Measurements from ENCODE around the gene KATNBL1. TPM values are rescaled to one million over a fixed set of nuclear protein-coding genes. Genes with fewer than 3 reads are reported as not detected.

The KATNBL1 gene
- total and polyA plus RNA-seq, 5 donors from 2014 or later, result 25.3 to 36.3 (median 26.7) TPM

GRCh38 chr15:34111488-34111887 lies 98.4 kb downstream of the KATNBL1 start:
- H3K27ac ChIP-seq (ENCODE audit: insufficient read depth, low read length, poor library complexity, severe bottlenecking), result no peak overlapping the region
- no peaks in the 10 kb centered on the region for H3K36me3 ChIP-seq (ENCODE audit: control insufficient read depth, insufficient read depth, low read length)
- H3K4me1 ChIP-seq (ENCODE audit: control insufficient read depth, insufficient read depth, low read length, poor library complexity, severe bottlenecking), result no peaks in the 10 kb centered on the region
- Mint-ChIP-seq H3K9me3 (no peaks in the 10 kb centered on the region), H3K36me3 (no peaks in the 10 kb centered on the region), H3K4me1 (peaks cover 0 to 8% (median 3%) of the 10 kb centered on the region in 4 donors), H3K27ac (no peak overlapping the region), H3K4me3 (no peak overlapping the region), H3K27me3 (peaks cover 24% of the 10 kb centered on the region)
- no peaks in the 10 kb centered on the region for H3K27me3 ChIP-seq (ENCODE audit: control insufficient read depth, insufficient read depth, low read length)
- ATAC-seq (ENCODE audit: low read depth in 2 of 2), result no peak
- DNase-seq, result no peak
- no peak overlapping the region for H3K4me3 ChIP-seq (ENCODE audit: low read depth, low read length)
- H3K9me3 ChIP-seq (ENCODE audit: control insufficient read depth in 2 of 2, low read length in 2 of 2), result no peaks in the 10 kb centered on the region

GRCh38 chr15:34109797-34110663 lies 99.9 kb downstream of the KATNBL1 start:
- DNase-seq (peak in 2 of 3 donors; percentile 22 to 60), ATAC-seq (ENCODE audit: low read depth in 2 of 2) (peak in 1 of 2 donors; percentile 52)
- H3K9me3 Mint-ChIP-seq, result peaks cover 0 to 2% (median 0%) of the 10 kb centered on the region in 7 donors
- Histone ChIP-seq H3K9me3 (ENCODE audit: control insufficient read depth in 2 of 2, low read length in 2 of 2) (no peaks in the 10 kb centered on the region), H3K4me3 (ENCODE audit: low read depth, low read length) (no peak overlapping the region), H3K4me1 (ENCODE audit: control insufficient read depth, insufficient read depth, low read length, poor library complexity, severe bottlenecking) (no peaks in the 10 kb centered on the region), H3K27ac (ENCODE audit: insufficient read depth, low read length, poor library complexity, severe bottlenecking) (no peak overlapping the region), H3K27me3 (ENCODE audit: control insufficient read depth, insufficient read depth, low read length) (no peaks in the 10 kb centered on the region), H3K36me3 (ENCODE audit: control insufficient read depth, insufficient read depth, low read length) (no peaks in the 10 kb centered on the region)
- H3K27me3 Mint-ChIP-seq, result peaks cover 17% of the 10 kb centered on the region
- H3K36me3 Mint-ChIP-seq, result no peaks in the 10 kb centered on the region
- peaks cover 0 to 8% (median 3%) of the 10 kb centered on the region in 4 donors for H3K4me1 Mint-ChIP-seq
- H3K27ac Mint-ChIP-seq, result no peak overlapping the region
- peak overlapping the region in 2 of 4 donors; percentile 25 to 82 for H3K4me3 Mint-ChIP-seq

GRCh38 chr15:34107315-34107714 lies 102.6 kb downstream of the KATNBL1 start:
- ATAC-seq (ENCODE audit: low read depth in 2 of 2) (no peak), DNase-seq (no peak)
- no peak overlapping the region for H3K4me3 ChIP-seq (ENCODE audit: low read depth, low read length)
- no peaks in the 10 kb centered on the region for H3K27me3 Mint-ChIP-seq
- H3K36me3 ChIP-seq (ENCODE audit: control insufficient read depth, insufficient read depth, low read length), result no peaks in the 10 kb centered on the region
- no peak overlapping the region for H3K27ac Mint-ChIP-seq
- no peaks in the 10 kb centered on the region for H3K9me3 ChIP-seq (ENCODE audit: control insufficient read depth in 2 of 2, low read length in 2 of 2)
- H3K36me3 Mint-ChIP-seq, result no peaks in the 10 kb centered on the region
- H3K9me3 Mint-ChIP-seq, result peaks cover 0 to 7% (median 0%) of the 10 kb centered on the region in 7 donors
- peaks cover 8 to 13% (median 11%) of the 10 kb centered on the region in 4 donors for H3K4me1 Mint-ChIP-seq
- H3K4me1 ChIP-seq (ENCODE audit: control insufficient read depth, insufficient read depth, low read length, poor library complexity, severe bottlenecking), result peaks cover 5% of the 10 kb centered on the region
- no peak overlapping the region for H3K27ac ChIP-seq (ENCODE audit: insufficient read depth, low read length, poor library complexity, severe bottlenecking)
- no peaks in the 10 kb centered on the region for H3K27me3 ChIP-seq (ENCODE audit: control insufficient read depth, insufficient read depth, low read length)
- H3K4me3 Mint-ChIP-seq, result no peak overlapping the region

- no peaks in the 10 kb centered on the region for H3K27me3 Mint-ChIP-seq
- peaks cover 6% of the 10 kb centered on the region for H3K36me3 Mint-ChIP-seq
- Histone ChIP-seq H3K4me1 (ENCODE audit: control insufficient read depth, insufficient read depth, low read length, poor library complexity, severe bottlenecking) (peaks cover 7% of the 10 kb centered on the region), H3K9me3 (ENCODE audit: control insufficient read depth in 2 of 2, low read length in 2 of 2) (no peaks in the 10 kb centered on the region), H3K27ac (ENCODE audit: insufficient read depth, low read length, poor library complexity, severe bottlenecking) (no peak overlapping the region), H3K4me3 (ENCODE audit: low read depth, low read length) (no peak overlapping the region), H3K27me3 (ENCODE audit: control insufficient read depth, insufficient read depth, low read length) (no peaks in the 10 kb centered on the region), H3K36me3 (ENCODE audit: control insufficient read depth, insufficient read depth, low read length) (no peaks in the 10 kb centered on the region)
- peaks cover 12 to 21% (median 17%) of the 10 kb centered on the region in 4 donors for H3K4me1 Mint-ChIP-seq
- no peak overlapping the region for H3K27ac Mint-ChIP-seq
- H3K4me3 Mint-ChIP-seq, result peak overlapping the region in 1 of 4 donors; percentile 64
- peaks cover 0 to 7% (median 0%) of the 10 kb centered on the region in 7 donors for H3K9me3 Mint-ChIP-seq
- no peak for DNase-seq
- no peak for ATAC-seq (ENCODE audit: low read depth in 2 of 2)
Measured at GRCh38 chr15:34106423-34106822, 103.5 kb downstream of the KATNBL1 start.

- peaks cover 0 to 7% (median 0%) of the 10 kb centered on the region in 7 donors for H3K9me3 Mint-ChIP-seq
- no peaks in the 10 kb centered on the region for H3K27me3 ChIP-seq (ENCODE audit: control insufficient read depth, insufficient read depth, low read length)
- peaks cover 28% of the 10 kb centered on the region for H3K4me1 ChIP-seq (ENCODE audit: control insufficient read depth, insufficient read depth, low read length, poor library complexity, severe bottlenecking)
- H3K36me3 Mint-ChIP-seq, result peaks cover 6% of the 10 kb centered on the region
- peak overlapping the region; percentile 99 for H3K4me3 ChIP-seq (ENCODE audit: low read depth, low read length)
- H3K4me3 Mint-ChIP-seq, result peak overlapping the region; percentile 89 to 100 (median 98)
- no peaks in the 10 kb centered on the region for H3K9me3 ChIP-seq (ENCODE audit: control insufficient read depth in 2 of 2, low read length in 2 of 2)
- DNase-seq (no peak), ATAC-seq (ENCODE audit: low read depth in 2 of 2) (no peak)
- H3K27me3 Mint-ChIP-seq, result no peaks in the 10 kb centered on the region
- H3K27ac ChIP-seq (ENCODE audit: insufficient read depth, low read length, poor library complexity, severe bottlenecking), result peak overlapping the region; percentile 96
- H3K36me3 ChIP-seq (ENCODE audit: control insufficient read depth, insufficient read depth, low read length), result no peaks in the 10 kb centered on the region
- peak overlapping the region; percentile 98 to 100 (median 99) for H3K27ac Mint-ChIP-seq
- H3K4me1 Mint-ChIP-seq, result peaks cover 16 to 50% (median 34%) of the 10 kb centered on the region in 4 donors
Measured at GRCh38 chr15:34102175-34102925, 107.5 kb downstream of the KATNBL1 start.

- ATAC-seq (ENCODE audit: low read depth in 2 of 2) (peak; percentile 99), DNase-seq (peak; percentile 99)
- Histone ChIP-seq H3K4me3 (ENCODE audit: low read depth, low read length) (peak within 1 kb of the TSS; percentile 99), H3K27me3 (ENCODE audit: control insufficient read depth, insufficient read depth, low read length) (no peaks in the 10 kb centered on the region), H3K9me3 (ENCODE audit: control insufficient read depth in 2 of 2, low read length in 2 of 2) (no peaks in the 10 kb centered on the region), H3K4me1 (ENCODE audit: control insufficient read depth, insufficient read depth, low read length, poor library complexity, severe bottlenecking) (peaks cover 28% of the 10 kb centered on the region), H3K27ac (ENCODE audit: insufficient read depth, low read length, poor library complexity, severe bottlenecking) (peak within 1 kb of the TSS; percentile 96), H3K36me3 (ENCODE audit: control insufficient read depth, insufficient read depth, low read length) (no peaks in the 10 kb centered on the region)
- Mint-ChIP-seq H3K9me3 (peaks cover 0 to 7% (median 0%) of the 10 kb centered on the region in 7 donors), H3K4me1 (peaks cover 16 to 53% (median 36%) of the 10 kb centered on the region in 4 donors), H3K36me3 (peaks cover 6% of the 10 kb centered on the region), H3K27ac (peak within 1 kb of the TSS; percentile 98 to 100 (median 99)), H3K27me3 (no peaks in the 10 kb centered on the region), H3K4me3 (peak within 1 kb of the TSS; percentile 89 to 100 (median 98))
Measured at GRCh38 chr15:34101366-34102174, 108.3 kb downstream of the KATNBL1 start, which contains the start of the genes EMC7 and PGBD4. EMC7 (minus strand) TSS chr15:34101862; CDS start chr15:34101839, 23 bp downstream. PGBD4 (plus strand) TSS chr15:34102083; CDS start chr15:34102532, 449 bp downstream.

GRCh38 chr15:34099914-34100313 lies 110.0 kb downstream of the KATNBL1 start:
- peaks cover 0 to 4% (median 0%) of the 10 kb centered on the region in 7 donors for H3K9me3 Mint-ChIP-seq
- no peaks in the 10 kb centered on the region for H3K27me3 ChIP-seq (ENCODE audit: control insufficient read depth, insufficient read depth, low read length)
- peak overlapping the region; percentile 61 to 99 (median 94) for H3K4me3 Mint-ChIP-seq
- no peaks in the 10 kb centered on the region for H3K9me3 ChIP-seq (ENCODE audit: control insufficient read depth in 2 of 2, low read length in 2 of 2)
- peaks cover 24 to 59% (median 39%) of the 10 kb centered on the region in 4 donors for H3K4me1 Mint-ChIP-seq
- peak overlapping the region; percentile 96 for H3K4me3 ChIP-seq (ENCODE audit: low read depth, low read length)
- ATAC-seq (ENCODE audit: low read depth in 2 of 2) (no peak), DNase-seq (no peak)
- no peaks in the 10 kb centered on the region for H3K27me3 Mint-ChIP-seq
- peaks cover 28% of the 10 kb centered on the region for H3K4me1 ChIP-seq (ENCODE audit: control insufficient read depth, insufficient read depth, low read length, poor library complexity, severe bottlenecking)
- H3K36me3 ChIP-seq (ENCODE audit: control insufficient read depth, insufficient read depth, low read length), result peaks cover 14% of the 10 kb centered on the region
- H3K36me3 Mint-ChIP-seq, result peaks cover 13% of the 10 kb centered on the region
- no peak overlapping the region for H3K27ac ChIP-seq (ENCODE audit: insufficient read depth, low read length, poor library complexity, severe bottlenecking)
- H3K27ac Mint-ChIP-seq, result peak overlapping the region in 2 of 3 donors; percentile 60 to 69
